Activated CD8-positive, alpha-beta memory T cell treated with anti-CD3 and anti-CD28 coated beads for 24 hours (primary cell): Measurements from ENCODE around the gene RIMS1.
"Not testable (repeated sequence)": the region's sequence is repeated elsewhere in the genome, so short reads cannot be mapped to it uniquely, and the experiment has no call there.

Experiments used
- DNase-seq: peaks from one replicate; pipeline ENCODE4 v3.0.0-alpha.2; 2020

RIMS1 gene

DNA sequence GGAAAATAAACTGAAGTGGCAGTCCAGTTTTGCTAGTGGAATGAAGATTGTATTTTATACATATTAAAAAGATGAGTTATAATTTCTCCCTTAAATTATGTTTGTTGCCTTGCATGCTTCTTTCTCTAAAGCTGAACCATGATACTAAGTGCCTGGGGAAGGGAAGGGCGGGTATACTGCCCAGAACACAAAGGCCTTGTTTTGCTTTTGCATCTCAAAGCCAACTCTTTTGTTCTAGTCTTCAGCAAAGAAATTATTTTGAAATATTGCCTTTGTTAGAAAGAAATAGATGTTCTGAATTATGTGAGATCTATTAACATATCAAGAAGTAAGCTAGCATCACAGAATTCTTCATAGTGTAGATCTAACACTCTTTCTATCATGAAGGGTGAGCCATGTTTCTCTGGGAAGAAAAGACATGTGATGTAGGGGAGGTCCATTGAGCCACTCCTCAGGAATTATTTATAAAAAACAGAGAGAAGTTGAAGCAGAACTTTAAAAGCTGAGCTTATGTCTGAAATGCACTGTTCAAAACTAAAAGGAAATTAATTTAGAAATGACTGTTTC, 108.4 kb downstream of the RIMS1 start:
- no peak for DNase-seq

DNA sequence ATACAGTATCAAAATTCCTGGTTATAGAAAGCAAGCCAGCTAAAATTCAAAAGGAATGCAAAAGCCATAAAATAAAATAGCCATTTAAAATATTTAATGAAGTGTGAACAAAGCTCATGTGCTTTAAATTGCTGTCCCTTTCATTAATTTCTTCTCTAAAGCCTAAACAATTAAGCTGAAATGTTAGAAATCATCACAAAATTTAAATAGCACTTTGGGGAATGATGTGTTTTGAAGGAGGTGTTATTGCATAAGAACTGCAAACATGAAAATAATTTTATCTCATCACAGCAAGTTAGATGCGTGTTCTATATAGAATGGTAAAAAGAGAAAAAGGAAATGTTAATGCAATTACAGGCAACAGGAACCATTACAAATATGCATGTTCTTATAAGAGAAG, 111.0 kb downstream of the RIMS1 start:
- no peak for DNase-seq

DNA sequence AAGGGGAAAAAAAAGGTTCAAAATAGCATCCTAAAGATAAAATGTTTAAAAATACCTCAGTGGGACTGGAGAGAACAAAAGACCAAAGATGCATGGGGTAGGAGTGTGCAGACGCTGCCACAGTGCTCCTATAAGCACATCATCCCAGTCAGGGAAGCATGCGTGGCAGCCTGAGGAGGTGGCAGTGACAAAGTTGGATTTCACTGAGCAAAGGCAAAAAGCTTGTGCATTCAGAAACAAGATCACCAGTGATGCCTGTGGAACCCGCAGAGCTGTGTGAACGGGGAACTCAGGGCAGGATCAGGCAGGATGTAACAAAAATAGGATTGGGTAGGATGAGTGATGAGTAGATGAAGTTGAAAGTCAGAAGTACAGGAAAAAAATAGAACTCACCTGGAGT, 116.1 kb downstream of the RIMS1 start:
- no peak for DNase-seq

DNA sequence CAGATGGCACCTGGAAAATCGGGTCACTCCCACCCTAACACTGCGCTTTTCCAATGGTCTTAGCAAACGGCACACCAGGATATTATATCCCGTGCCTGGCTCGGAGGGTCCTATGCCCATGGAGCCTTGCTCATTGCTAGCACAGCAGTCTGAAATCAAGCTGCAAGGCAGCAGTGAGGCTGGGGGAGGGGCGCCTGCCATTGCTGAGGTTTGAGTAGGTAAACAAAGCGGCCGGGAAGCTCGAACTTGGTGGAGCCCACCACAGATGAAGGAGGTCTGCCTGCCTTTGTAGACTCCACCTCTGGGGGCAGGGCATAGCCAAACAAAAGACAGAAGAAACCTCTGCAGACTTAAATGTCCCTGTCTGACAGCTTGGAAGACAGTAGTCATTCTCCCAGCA, 120.2 kb downstream of the RIMS1 start:
- not testable (repeated sequence) for DNase-seq

DNA sequence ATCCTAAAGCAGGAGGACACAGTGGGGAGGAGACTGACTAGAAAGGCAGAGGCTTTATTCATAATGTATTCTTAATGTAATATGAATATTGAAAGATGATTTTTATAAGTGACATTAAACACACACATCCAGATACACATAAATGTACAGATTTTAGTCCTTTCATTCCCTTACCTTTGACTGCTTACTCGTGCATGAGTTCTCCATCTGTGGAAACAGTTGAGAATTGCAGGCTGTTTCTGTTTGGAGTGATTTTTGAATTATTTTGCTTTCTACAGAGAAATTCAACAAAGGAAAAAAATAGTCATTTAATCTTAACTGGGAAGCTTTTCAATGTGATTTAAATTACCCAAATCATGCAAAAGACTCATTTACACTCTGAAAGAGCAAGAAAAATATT, 136.5 kb downstream of the RIMS1 start:
- no peak for DNase-seq

DNA sequence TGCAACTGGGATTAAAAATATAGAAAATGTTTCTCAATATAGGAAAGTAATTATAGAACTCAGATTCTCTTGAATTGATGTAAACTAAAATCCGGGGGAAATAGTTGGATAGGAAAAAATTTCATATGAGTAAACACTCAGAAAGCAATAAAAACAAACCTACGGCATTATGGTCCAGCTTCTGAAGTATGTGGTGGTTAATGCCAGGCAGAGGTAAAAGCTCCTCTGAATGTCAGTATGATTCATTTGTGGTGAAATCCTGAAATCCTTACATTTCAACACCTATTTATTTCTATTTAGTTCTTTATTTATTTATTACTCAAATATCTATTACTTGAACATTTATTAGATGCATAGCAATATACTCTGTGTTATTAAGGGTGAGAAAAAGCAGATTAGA, 145.1 kb downstream of the RIMS1 start:
- DNase-seq = no peak

DNA sequence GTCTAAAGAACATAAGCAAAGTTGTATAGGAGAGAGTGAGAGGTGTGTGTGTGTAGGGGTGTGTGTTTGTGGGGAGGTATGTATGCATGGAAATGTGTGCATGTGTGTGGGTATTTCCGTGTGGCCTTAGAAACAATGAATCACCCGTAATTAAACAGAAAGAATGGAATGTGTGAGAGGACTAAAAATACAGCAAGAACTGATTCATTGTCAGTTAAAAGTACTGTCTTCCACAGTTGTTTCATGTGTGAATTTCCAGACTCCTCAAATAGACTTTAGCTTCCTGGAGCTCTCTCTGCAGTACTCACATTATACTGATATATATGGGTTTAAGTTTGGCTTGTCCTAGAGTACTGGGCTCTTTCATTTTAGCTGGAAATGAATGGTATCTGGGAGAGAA, 145.7 kb downstream of the RIMS1 start:
- no peak for DNase-seq

DNA sequence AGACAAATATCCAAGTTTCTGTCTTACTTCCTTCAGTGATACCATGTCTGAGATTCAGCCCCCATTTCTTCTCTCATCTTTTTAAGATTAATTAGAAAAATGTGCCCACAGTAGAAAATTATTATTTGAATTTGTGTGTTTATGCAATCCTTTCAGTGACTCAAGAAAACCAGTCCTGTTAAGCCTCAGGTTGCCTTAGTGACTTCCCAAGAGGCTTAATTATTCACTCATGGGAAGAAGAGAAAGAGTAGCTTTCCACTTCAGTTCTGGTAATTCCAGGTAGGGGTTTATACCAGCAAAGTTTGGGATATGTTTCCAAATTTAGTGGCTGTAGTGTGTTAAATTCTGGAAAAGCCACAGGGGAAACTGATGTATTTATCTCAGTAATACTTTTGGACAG, 149.1 kb downstream of the RIMS1 start:
- no peak for DNase-seq

DNA sequence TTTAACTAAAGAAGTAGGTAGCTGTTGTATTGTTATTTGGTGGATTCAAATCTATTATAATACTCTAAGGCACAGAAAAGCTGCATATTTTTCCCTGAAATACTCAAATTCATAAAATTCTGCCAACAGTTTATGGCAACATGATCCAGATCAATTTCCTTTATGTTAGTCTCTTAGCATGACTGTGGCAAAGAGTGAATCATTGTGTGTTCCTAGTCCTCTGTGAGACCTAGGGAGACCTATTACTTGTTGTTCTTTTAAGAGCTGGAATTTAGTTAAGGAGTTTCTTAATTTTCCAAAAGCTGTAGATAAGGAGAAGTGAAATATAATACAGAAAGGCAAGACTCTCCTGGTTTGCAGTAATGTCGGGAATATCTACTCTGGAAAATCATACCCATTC, 149.6 kb downstream of the RIMS1 start:
- DNase-seq = no peak

DNA sequence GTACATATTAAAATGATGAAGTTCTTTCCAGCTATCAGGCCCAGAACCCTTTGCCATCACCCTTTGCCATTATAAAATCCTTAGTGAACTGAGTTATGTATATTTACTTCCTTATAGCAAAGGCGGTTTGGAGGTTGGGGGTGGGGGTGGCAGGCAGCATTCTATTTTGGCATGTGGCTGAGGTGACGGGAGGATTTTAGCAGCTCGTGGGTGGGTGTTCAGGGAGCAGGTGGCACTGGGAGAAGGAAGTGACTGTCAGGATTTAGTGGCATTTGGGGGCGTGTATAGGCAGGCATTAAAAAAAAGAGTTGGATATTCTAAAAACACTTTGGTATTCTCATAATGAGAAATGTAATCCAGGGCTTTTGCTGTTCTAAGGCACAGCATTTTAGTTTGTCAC, 150.7 kb downstream of the RIMS1 start:
- no peak for DNase-seq

DNA sequence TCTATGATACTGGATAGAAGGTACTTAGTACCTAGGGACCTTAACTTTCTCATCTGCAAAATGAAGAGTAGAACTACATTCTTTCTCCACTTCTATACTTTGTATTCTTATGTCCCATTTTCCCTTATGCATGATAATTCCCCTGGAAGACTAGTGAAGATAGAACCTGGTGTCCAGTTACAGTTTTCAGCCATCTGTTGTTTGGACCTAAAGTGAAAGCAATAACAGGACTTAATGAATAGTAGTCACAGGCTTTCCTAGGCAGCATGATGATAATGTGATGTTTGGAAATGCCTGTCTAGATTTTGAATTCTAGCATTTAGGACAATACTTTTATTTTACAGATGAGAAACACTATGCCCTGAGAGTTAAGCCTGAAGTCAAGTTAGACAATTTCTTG, 153.8 kb downstream of the RIMS1 start:
- no peak for DNase-seq

DNA sequence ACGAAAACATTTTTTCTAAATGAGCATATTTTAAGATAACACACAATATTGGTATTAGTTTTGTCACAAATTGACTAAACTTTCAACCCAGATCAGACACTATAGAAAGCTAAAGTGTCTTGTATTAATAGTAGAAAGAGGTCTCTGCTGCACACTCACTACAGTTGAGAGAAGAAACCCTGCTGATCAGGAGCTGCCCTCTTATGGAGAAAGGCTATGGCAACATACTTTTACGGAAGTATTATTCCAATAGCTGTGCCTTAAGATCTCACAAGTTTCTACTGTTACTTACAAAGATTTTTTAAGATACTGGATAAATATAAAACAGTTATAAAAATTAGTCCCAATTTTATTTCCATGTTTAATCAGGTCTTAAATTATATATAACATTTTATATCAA, 155.7 kb downstream of the RIMS1 start:
- DNase-seq = no peak

DNA sequence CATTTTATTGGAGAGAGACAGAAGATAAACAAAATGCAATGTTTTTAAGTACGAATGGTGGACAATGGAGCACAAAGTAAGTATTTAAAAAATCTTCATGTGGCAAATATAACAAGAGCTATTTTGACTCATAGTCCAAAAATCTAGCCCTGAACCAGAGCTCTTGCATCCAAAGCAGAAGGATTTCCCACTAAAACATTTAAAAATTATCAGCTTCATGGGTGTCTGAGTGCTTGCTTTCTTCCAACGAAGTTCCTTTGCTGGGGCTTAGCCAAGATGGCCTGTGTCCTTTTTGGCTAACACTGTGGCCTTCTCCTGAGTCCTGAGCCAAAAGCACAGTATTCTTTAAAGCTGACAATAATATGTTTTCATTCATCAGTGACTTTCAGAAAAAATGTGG, 161.7 kb downstream of the RIMS1 start:
- DNase-seq = no peak

DNA sequence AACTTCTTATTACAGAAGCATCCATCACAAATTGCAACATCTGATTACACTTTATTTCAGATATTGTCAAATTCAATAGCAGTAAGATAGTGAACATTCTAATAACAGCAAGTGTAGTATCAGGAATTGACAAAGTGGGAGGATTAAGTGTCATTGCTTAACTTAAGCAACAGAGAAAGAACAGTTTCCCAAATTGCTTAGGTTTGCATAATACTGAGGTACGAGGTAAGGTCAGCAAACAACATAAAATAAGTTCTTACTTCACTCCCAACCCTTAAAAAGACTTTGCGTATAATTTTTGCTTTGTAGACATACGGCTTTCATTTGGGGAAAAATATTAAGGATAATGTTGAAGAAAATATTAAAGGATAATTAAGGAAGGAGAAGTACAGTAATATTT, 163.0 kb downstream of the RIMS1 start:
- no peak for DNase-seq

DNA sequence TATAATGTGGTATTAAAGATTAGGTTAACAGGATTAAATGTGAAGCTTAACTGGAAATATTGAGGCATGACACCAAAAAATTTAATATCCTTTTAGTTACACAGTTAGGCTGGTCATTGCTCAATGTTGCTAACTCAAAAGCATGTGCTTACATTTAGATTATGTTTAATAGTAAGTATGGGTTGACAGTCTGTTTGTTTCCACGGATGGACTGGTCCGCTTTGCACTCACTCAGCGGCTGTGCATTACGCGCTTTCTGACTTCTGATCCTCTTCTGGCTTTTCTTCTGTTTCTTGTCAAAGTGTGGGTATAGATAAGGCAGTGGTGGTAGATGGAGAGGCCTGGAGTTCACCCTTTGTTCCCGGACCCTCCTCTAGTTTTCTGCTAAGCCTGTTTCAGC, 174.9 kb downstream of the RIMS1 start:
- DNase-seq = no peak

DNA sequence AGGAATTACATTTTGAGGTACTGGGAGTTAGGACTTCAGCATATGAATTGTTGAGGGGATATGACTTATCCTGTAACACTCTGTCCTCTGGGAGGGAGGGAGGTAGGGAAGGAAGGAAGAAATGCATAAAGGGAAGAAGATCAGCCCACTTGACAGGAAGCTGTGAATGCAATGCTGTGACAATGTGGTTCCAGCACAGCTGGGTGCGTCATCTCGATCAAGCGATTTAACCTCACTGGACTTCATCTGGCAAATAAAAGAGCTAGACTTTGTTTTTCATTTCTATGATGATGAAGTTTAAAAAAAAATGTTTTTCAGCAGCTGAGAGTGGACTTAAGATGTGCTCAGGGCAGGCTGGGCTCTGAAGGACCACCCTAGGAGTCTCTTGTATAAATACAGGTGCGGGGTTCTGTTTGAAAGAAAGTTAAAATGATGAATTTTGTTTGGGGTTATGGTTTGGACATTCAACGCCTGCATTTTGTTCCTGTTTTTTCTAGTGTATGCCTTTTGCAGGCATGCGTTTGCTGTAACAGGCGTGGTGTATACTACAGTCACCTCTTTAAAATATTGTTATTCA, 178.1 kb downstream of the RIMS1 start:
- DNase-seq = no peak

DNA sequence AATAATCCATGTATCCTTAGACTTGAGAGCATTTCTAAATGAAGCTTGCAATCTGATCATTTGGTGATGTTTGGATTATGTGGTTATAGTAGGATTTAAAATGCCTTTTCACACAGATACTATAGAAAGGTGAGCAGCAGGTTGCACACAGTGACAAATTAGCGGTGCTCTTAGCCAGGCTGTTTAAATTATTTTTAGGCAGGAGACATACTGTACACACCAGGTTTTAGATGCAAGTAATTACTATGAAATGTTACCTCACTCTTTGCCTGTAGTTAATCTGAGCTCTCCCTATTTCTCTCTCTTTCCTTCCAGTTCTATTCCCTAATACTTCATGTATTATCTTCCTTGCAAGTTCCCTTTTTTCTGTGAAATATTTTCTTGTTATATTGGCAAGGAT, 191.7 kb downstream of the RIMS1 start:
- DNase-seq = no peak

DNA sequence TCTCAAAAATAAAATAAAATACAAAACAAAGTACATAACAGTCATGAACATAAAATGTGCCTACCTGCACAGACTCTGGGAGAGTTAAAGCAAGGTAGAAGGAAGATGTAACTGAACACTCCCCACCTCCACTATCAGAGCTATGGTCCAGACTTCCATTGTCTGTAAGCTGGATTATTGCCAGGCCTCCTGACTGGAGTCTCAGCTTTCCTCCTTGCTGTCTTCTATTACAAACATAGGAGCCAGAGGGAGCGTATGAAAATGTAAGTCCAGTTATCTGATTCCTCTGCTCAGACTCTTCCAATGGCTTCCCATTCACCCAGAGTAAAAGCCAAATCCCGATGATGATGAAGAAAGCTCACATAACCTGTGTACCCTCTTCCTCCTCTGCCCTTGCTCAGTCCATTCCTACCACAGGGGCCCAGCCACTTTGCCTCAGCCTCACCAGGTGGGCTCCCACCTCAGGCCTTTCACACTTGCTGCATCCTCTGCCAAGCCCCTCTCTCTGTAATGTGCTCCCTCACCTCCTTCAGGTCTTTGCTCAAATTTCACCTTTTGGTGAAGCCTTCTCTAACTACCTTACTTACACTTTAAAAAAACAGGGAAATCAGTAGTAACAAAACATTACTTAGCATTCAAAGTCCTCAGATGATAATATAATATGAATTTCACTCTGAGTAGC, 194.1 kb downstream of the RIMS1 start:
- DNase-seq = no peak

DNA sequence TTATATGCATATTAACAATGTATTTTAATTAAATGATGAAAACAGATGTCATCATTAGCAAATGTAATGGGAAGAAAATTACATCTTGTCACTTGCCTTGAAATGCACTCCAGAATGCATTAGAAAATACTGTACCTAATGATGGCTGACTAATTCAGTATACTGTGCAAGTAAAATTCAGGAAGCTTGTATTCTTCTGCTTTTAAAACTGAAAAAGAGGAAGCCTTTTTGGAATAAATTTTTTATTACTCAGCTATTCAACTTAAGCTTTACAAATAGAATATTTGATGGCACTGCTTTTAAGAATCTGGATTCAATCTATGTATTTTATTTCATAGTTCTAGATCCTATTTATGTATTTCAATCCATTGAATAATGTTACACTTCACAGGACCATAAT, 195.5 kb downstream of the RIMS1 start:
- no peak for DNase-seq

DNA sequence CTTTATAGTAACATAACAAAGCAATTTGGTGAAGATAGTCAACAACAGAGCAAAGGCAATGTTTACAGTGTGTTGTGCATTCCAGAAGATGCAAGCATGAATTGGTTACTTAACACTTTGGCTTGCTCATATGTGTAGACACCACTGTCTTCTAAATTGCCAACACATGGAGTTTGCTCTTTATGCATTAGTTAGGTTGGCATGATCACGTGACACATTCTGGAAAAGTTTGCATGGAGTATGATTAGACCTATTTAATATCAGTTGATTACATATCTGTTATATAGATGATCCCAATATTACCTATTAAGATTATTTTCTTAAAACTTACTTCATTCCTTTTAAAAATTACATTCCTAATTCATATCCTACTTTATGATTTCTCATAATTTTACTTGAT, 197.6 kb downstream of the RIMS1 start:
- DNase-seq = no peak

DNA sequence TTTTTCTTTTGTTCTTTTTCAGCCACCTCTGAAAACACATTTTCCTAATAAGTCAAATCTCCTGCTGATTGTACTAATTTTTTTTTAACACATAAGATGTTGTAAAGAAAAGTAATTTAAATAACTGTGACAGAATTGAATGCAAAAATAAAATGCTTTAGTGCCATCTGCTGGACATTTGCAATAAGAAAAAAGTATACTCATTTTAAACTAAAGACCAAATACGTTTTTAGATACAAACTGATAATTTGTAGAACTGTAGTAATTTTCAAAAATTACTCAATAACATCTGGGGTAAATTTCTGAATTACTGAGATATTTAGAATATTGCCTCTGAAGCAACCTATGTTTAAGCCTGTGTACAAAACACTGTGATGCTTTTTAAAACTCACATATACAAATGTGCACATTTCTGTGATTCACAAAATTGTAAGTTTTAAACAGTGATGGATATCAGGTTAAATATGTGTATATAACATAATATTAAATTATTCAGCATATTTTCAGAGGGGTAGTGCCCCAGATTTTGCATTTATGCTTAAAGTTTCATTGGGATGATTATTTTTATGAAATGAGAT, 198.7 kb downstream of the RIMS1 start:
- no peak for DNase-seq

DNA sequence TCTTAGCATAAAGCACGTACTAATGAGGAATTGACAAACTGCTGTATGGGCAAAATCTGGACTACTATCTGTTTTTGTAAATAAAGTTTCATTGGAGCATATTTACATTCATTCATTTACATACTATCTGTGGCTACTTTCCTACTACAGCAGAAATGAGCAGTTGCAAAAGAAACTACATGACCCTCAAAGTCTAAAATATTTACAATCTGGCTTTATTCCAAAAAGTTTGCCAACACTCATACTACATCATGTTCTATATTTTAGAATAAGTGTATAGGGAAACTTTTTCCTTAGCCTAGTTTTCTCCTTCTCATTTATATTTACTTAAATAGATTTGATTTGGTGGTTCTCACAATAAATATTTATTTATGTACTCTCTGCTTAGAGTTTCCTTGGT, 208.2 kb downstream of the RIMS1 start:
- no peak for DNase-seq

DNA sequence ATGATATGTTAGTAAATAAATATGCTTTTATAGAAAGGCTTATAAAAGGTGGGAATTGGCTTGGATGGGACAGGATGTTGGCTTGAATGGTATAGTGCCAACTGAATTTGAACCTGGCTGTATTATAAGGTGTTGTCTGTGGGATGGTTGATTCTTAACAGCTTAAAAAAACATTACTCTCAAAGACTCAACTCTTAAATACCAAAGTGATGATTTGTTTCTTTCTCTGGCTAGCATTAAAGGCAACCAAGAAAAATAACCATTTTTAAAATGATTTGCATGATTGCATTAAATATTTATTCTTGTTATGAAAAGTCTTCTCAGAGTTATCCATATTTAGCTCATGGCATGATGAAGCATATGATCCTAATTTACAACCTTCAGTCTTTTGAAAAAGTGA, 216.2 kb downstream of the RIMS1 start:
- DNase-seq = no peak

DNA sequence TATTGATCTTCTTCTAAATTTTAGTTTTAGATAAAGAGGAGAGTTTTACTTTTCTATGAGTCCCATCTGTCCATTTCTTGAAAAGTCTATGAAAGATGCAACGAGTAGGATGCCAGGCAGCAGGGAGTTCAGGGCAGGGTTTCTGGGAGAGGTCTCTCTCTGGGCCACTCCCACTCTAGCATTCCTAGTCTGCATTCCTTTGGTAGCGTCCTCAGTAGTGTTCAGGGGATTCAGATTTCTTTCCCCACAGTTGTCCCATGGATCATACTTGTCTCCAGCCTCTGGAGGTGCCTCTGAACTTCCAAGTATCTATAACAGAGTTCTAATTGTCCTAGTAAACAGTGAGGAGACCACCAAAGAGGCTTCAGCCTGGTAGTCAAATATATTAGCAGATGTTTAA, 225.3 kb downstream of the RIMS1 start:
- no peak for DNase-seq

DNA sequence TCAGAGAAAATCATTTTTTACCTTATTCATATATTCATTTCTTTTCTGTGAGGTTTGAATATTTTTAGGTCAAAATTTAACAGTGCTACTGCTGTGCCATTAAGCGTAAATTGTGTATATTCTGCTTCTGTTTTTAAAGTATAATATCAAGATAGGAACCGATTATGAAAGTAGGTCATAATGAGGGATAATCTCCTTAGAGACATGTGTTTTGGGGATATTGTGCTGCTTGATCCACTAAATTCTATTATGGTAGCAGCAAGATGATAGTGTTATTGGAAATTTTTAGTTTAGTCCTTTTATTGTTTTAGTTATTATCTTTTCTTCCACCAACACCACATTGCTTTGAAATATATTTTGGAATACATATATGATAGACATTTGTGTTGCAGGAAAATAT, 244.0 kb downstream of the RIMS1 start:
- no peak for DNase-seq
